Measurements from ENCODE around the gene ST3GAL4.

DNA sequence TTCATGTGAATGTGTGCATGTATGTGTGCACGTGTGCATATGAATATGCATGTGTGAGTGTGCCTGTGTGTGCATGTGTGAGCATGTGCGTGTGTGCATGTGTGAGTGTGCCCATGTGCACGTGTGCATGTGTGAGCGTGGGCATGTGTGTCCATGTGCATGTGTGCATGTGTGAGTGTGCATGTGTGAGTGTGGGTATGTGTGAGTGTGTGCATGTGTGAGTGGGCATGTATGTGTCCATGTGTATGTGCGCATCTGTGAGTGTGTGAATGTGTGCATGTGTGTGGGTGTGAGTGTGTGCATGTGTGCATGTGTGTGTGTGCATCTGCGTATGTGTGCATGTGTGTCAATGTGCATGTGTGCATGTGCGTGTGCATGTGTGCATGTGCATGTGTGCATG lies 94.7 kb downstream of the ST3GAL4 start:
- TF ChIP-seq EZH2phosphoT487 (IDR thresholded peaks at IDR 0.05; ENCODE audit: insufficient read depth, low read depth): no peak
- TF ChIP-seq EZH2 (IDR thresholded peaks at IDR 0.05; ENCODE audit: insufficient read depth, poor library complexity, severe bottlenecking): no peak

Data from GM23248 (cell line).